Suprapubic skin (tissue), 4 donors: ENCODE measurements around the gene RPS3. TPM values are rescaled to one million over a fixed set of nuclear protein-coding genes. Genes with fewer than 3 reads are reported as not detected.

Experiments used
- DNase-seq, 2 donors: peaks; one replicate each; pipeline ENCODE4 v3.0.0-alpha.2; 2019; ENCODE audit warnings: low spot score in 2 of 2
- H3K27ac ChIP-seq: fragments of 200-600 bp; sonication (generic); one replicate; pipeline ENCODE4 v1.5.1; 2019
- H3K27me3 ChIP-seq: fragments of 200-600 bp; sonication (generic); one replicate; pipeline ENCODE4 v1.5.1; 2019
- H3K36me3 ChIP-seq: fragments of 200-600 bp; sonication (generic); one replicate; pipeline ENCODE4 v1.5.1; 2019
- H3K4me1 ChIP-seq: fragments of 200-600 bp; sonication (generic); one replicate; pipeline ENCODE4 v1.5.1; 2019
- H3K4me3 ChIP-seq: fragments of 200-600 bp; sonication (generic); one replicate; pipeline ENCODE4 v1.5.1; 2019; ENCODE audit warnings: mild to moderate bottlenecking
- H3K9me3 ChIP-seq: fragments of 200-600 bp; sonication (generic); one replicate; pipeline ENCODE4 v1.5.1; 2019
- CTCF ChIP-seq, 2 donors: fragments of 200-600 bp in 1 of 2; fragments of 450-650 bp in 1 of 2; sonication (generic) in 1 of 2; IDR thresholded peaks; one replicate each; pipeline ENCODE4 v1.5.1; 2016 to 2019; ENCODE audit warnings: antibody characterized with exemption in 2 of 2, mild to moderate bottlenecking in 1 of 2, moderate library complexity in 1 of 2
- EP300 ChIP-seq: sonication (generic); formaldehyde crosslinking; IDR thresholded peaks from one replicate; pipeline ENCODE4 v1.6.1; 2017; ENCODE audit warnings: antibody characterized with exemption
- POLR2A ChIP-seq, 2 donors: fragments of 450-650 bp; IDR thresholded peaks; one replicate each; pipeline ENCODE4 v1.6.1; 2017; ENCODE audit warnings: antibody characterized with exemption in 2 of 2, mild to moderate bottlenecking in 2 of 2, moderate library complexity in 2 of 2
- POLR2AphosphoS5 ChIP-seq, 3 donors: sonication (generic); formaldehyde crosslinking; IDR thresholded peaks; one replicate each; pipeline ENCODE4 v1.6.1; 2017; ENCODE audit warnings: antibody characterized with exemption in 3 of 3
- WGBS: methylation state at CpG from one replicate; pipeline ENCODE4 v1.1.5; 2018; 5-methylcytosine and 5-hydroxymethylcytosine counted together
- total RNA-seq, 4 donors: library from RNA; depleted of rRNA; stranded (reverse); fragments of >200 nt; gene quantifications; one replicate each; pipeline ENCODE4 v1.1.0, GENCODE V29; 2016

The RPS3 gene
- total RNA-seq, 4 donors from 2014 or later, result 851 to 2,162 (median 1,899) TPM

DNA sequence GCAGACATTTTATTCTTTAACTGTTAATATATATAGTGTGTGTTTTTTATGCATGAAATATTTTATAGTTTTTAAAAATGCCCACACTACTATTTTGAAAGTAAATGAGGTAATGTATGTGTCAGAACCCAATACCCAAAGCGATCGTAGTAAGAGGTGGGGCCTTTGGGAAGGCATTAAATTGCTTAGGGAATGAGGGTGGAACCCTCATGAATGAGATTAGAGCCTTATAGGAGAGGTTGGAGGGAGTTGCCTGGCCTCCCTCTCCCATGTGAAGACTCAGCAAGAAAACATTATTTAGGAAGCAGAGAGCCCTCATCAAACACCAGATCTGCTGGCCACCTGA, 22.6 kb downstream of the RPS3 start:
- no peak overlapping the region for H3K27ac ChIP-seq
- no peaks in the 10 kb centered on the region for H3K27me3 ChIP-seq
- H3K9me3 ChIP-seq, result no peaks in the 10 kb centered on the region
- no peak for DNase-seq
- TF ChIP-seq POLR2AphosphoS5 (IDR thresholded peaks at IDR 0.05) (no peak), CTCF (IDR thresholded peaks at IDR 0.05) (no peak), EP300 (no peak), POLR2A (IDR thresholded peaks at IDR 0.05) (no peak)
- no peak overlapping the region for H3K4me3 ChIP-seq
- 81% methylated on average over 2 of the region's 2 CpGs for WGBS
- H3K36me3 ChIP-seq, result peaks cover 22% of the 10 kb centered on the region
- H3K4me1 ChIP-seq, result no peaks in the 10 kb centered on the region

DNA sequence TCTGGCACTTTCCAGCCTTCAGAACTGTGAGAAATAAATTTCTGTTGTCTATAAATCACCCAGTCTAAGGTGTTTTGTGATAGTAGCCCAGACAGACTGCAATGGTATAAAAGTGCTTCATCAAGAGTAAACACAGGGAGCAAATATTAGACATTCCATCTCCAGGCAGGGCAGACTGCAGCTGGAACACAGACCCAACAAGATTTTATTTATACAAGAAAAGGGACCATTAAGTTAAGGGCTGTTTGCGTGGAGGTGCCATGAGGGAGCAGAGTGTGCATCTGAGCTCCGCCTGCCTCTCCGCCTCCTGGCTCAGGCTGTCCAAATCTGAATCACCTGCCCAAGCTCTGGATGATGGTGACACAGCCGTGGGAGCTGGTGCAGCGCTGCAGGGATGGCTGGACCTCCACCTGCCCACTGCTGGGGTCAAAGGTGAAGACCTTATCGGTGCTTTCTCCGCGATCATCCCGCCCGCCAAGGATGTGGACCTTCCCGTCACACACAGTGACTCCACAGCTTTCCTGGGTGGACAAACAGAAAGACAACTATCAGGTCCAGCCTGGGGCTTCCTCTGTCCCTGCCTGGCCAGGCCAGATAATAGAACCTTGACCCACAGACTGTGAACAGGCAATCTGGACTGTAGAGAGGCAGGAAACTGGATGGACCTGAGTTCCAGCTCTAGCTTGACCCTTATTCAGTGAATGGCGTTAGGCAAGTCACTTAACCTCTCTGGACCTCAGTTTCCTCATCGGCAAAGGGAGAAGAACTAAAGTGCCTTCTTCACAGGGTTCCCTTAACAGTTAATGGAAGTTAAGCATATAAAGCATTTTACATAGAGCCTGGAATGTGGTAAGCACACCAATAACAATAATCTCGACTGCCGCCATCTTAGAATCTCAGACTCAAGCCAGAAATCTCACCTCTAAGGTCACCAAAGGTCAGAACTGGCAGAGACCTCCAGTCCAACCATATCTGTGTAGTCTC, 23.2 kb downstream of the RPS3 start:
- no peaks in the 10 kb centered on the region for H3K4me1 ChIP-seq
- no peaks in the 10 kb centered on the region for H3K27me3 ChIP-seq
- no peak overlapping the region for H3K27ac ChIP-seq
- peak in 1 of 2 donors; percentile 52 for DNase-seq
- no peak for TF ChIP-seq EP300
- TF ChIP-seq POLR2AphosphoS5 (IDR thresholded peaks at IDR 0.05), result no peak
- TF ChIP-seq POLR2A (IDR thresholded peaks at IDR 0.05), result no peak
- TF ChIP-seq CTCF (IDR thresholded peaks at IDR 0.05), result no peak
- H3K36me3 ChIP-seq, result peaks cover 22% of the 10 kb centered on the region
- no peaks in the 10 kb centered on the region for H3K9me3 ChIP-seq
- no peak overlapping the region for H3K4me3 ChIP-seq
- WGBS, result 95% methylated on average over 13 of the region's 15 CpGs

GRCh38 chr11:75423721-75424120, 24.4 kb downstream of the RPS3 start:
- Histone ChIP-seq H3K9me3 (no peaks in the 10 kb centered on the region), H3K4me1 (peaks cover 4% of the 10 kb centered on the region), H3K4me3 (no peak overlapping the region), H3K27me3 (peaks cover 2% of the 10 kb centered on the region), H3K36me3 (peaks cover 22% of the 10 kb centered on the region), H3K27ac (no peak overlapping the region)
- TF ChIP-seq POLR2A (IDR thresholded peaks at IDR 0.05), result no peak
- no peak for TF ChIP-seq CTCF (IDR thresholded peaks at IDR 0.05)
- TF ChIP-seq EP300, result no peak
- TF ChIP-seq POLR2AphosphoS5 (IDR thresholded peaks at IDR 0.05), result no peak
- 77% methylated on average over 6 of the region's 9 CpGs for WGBS
- DNase-seq, result no peak

DNA sequence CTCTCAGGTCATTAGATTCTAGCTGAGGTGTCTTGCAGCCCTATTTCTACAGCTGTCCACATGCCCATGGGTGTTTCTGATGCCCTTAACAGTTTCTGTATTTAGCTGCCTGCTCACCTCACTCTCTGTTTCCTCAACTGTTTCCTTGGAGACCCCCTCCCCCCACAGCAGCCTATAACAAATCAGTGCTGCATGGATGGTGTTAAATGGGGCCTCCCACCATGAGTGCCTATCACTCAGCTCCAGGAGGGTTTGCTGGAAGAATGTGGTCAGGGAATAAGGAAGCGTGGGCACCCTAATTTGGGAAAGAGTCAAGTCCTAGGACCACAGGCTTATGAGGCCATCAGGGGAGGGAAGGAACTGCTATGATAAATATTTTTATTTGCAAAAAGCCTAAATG, 25.1 kb downstream of the RPS3 start:
- H3K4me3 ChIP-seq, result no peak overlapping the region
- no peaks in the 10 kb centered on the region for H3K9me3 ChIP-seq
- peaks cover 8% of the 10 kb centered on the region for H3K4me1 ChIP-seq
- no peak for DNase-seq
- WGBS, result 100% methylated on average over 1 of the region's 1 CpG
- H3K27me3 ChIP-seq, result peaks cover 7% of the 10 kb centered on the region
- no peak for TF ChIP-seq POLR2AphosphoS5 (IDR thresholded peaks at IDR 0.05)
- TF ChIP-seq EP300, result no peak
- TF ChIP-seq CTCF (IDR thresholded peaks at IDR 0.05), result no peak
- no peak for TF ChIP-seq POLR2A (IDR thresholded peaks at IDR 0.05)
- H3K27ac ChIP-seq, result no peak overlapping the region
- peaks cover 22% of the 10 kb centered on the region for H3K36me3 ChIP-seq

DNA sequence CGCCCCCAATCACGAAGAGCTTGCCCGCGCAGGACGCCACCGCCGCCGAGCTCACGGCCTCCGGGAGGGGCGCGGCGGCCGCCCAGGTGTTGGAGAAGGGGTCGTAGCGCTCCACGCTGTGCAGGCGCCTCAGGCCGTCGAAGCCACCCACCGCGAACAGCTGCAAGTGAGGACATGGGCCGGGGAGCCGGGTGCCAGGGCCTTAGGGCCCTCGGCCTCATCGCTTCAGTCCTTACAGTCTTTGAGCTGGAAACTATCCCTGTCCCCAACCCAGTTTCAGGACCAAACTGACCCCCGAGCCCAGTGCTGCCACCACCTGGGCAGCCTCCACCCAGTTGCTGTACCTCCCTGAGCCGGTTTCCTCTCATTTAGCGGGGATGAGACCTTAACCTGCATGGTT, 26.1 kb downstream of the RPS3 start:
- Histone ChIP-seq H3K9me3 (no peaks in the 10 kb centered on the region), H3K4me1 (peaks cover 17% of the 10 kb centered on the region), H3K27me3 (peaks cover 12% of the 10 kb centered on the region), H3K36me3 (peaks cover 22% of the 10 kb centered on the region), H3K4me3 (no peak overlapping the region), H3K27ac (no peak overlapping the region)
- 85% methylated on average over 4 of the region's 29 CpGs for WGBS
- no peak for DNase-seq
- TF ChIP-seq POLR2A (IDR thresholded peaks at IDR 0.05) (no peak), EP300 (no peak), POLR2AphosphoS5 (IDR thresholded peaks at IDR 0.05) (no peak), CTCF (IDR thresholded peaks at IDR 0.05) (no peak)
